Globus pallidus (tissue), 1 donor: Measurements from ENCODE around the gene CAAP1.
"Not testable (repeated sequence)": the region's sequence is repeated elsewhere in the genome, so short reads cannot be mapped to it uniquely, and the experiment has no call there.

Experiments used
- DNase-seq: peaks from one replicate; pipeline ENCODE4 v3.0.0-alpha.2; 2015; ENCODE audit warnings: low spot score

Gene CAAP1, protein sequence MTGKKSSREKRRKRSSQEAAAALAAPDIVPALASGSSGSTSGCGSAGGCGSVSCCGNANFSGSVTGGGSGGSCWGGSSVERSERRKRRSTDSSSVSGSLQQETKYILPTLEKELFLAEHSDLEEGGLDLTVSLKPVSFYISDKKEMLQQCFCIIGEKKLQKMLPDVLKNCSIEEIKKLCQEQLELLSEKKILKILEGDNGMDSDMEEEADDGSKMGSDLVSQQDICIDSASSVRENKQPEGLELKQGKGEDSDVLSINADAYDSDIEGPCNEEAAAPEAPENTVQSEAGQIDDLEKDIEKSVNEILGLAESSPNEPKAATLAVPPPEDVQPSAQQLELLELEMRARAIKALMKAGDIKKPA

DNA sequence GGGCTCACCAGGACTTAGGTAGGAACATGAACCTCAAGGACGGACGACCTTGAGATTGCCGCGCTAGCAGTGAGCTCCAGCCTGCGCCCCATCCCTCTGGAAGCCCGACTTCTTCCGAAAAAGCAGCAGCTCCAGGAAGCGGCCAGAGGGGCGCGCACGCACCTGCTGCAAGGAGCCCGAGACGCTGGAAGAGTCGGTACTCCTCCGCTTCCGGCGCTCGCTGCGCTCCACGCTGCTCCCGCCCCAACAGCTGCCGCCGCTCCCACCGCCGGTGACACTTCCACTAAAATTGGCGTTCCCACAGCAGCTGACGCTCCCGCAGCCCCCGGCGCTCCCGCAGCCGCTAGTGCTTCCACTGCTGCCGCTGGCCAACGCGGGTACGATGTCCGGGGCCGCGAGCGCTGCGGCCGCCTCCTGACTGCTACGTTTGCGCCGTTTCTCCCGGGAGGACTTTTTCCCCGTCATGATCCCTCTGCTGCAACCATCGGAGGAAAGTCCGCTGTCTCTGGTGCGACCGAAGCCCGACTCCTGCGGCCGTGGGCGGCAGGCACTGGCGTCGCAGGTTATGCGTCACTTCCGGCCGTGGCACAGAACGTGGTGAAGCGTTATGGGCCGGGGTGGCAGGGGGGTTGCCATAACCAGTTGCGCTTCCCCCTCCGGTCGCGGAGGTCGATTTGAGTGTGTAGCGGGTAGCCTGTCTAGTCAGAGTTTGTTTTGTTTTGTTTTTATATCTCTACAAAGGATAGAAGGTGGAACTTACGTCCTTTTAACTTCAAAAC lies at the start of gene CAAP1:
Gene CAAP1 (minus strand): TSS at position 552 of the 779 bp plus-strand sequence. CDS start 87 bp downstream, at position 465.
- peak; percentile 90 for DNase-seq

DNA sequence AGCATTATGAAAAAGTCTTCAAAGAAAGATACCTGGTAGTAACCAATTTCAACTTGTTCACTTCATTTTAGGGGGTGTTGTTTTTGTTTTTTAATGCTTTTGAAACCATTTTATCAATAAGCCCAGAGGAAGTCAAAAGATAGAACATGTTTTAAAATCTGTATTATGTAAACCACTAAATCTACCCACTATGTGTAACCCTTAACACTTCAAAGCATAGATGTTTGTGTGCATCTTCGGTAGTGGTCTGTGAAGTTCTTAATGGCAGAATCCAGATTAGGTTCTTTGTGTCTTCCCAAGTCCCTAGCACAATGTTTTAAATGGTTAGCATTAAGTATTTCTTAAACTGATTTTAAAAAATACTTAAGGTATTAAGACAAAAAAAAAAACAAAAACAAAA lies 48.2 kb upstream of the CAAP1 start:
- no peak for DNase-seq

DNA sequence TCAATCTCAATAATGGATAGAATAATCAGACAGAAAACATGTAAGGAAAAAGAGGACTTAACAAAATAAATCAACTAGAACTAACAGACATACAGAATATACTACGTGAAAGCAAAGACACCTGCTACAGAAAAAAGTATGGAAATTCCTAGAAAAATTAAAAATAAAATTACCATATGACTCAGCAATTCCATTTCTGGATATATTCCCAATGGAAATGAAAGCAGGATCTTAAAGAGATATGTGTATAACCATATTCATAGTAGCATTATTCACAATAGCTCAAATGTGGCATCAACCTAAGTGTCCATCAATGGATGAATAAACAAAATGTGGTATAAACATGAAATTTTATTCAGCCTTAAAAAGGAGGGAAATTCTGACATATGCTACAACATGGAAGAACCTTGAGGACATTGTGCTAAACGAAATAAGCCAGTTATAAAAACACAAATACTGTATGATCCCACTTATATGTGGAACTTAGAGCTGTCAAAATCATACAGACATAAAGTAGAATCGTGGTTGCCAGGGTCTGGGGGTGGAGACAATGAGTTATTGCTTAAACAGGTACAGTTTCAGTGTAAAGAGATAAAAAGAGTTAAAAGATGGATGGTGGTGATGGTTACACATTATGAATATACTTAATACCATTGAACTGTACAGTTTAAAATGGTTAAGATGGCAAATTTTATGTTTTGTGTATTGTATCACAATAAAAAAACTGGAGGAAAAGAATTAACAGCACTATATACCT lies 47.5 kb upstream of the CAAP1 start:
- DNase-seq, result no peak

DNA sequence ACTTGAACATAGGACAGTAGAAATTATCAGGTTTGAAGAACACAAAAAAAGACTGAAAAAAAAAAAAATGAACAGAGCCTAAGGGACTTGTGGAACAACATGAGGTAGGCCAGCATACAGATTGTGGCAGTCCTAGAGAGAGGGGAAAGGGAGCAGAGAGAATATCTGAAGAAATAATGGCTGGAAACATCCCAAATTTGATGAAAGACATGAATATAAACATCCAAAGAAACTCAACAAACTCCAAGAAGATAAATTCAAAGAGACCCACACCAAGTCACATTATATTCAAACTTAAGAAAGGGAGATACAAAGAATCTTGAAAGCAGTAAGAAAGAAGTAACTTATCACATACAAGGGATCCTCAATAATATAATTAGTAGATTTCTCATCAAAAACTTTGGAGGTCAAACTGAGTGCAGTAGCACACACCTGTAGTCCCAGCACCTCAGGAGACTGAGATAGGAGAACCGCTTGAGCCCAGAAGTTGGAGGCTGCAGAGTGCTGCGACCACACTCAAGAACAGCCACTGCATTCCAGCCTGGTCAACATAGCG lies 45.3 kb upstream of the CAAP1 start:
- DNase-seq, result no peak

DNA sequence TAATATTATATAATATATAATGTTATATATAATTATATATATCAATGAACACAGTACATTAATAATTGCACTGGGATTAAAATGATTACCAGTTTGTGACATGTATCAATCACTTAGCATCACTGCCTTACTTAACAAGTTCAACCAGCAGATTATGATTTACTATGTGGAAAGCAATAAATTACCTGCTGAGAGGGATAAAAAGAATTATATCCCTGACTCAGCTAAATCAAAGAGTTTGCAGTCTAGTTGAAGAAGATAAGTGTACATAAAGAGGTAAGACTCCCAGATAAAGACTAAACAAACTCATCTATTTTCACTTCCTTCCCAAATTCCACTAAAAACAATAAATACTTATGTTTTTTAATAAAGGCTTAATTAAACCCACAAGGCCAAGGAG lies 43.2 kb upstream of the CAAP1 start:
- DNase-seq, result no peak

DNA sequence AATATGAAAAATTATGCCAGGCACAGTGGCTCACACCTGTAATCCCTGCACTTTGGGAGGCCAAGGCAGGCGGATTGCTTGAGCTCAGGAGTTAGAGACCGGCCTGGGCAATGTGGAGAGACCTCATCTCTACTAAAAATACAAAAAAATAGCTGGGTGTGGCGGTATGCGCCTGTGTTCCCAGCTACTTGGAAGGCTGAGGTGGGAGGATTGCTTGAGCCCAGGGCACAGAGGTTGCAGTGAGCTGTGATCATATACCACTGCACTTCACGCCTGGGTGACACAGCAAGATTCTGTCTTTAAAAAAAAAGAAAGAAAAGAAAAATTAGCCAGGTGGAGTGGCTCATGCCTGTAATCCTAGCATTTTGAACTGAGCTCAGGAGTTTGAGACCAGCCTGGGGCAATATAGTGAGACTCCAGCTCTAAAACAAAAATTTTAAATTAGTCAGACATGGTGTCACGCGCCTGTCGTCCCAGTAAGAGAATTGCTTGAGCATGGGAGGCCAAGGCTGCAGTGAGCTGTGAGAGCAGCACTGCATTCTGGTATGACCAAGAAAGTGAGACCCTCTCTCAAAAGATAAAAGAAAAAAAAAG lies 36.4 kb upstream of the CAAP1 start:
- no peak for DNase-seq

DNA sequence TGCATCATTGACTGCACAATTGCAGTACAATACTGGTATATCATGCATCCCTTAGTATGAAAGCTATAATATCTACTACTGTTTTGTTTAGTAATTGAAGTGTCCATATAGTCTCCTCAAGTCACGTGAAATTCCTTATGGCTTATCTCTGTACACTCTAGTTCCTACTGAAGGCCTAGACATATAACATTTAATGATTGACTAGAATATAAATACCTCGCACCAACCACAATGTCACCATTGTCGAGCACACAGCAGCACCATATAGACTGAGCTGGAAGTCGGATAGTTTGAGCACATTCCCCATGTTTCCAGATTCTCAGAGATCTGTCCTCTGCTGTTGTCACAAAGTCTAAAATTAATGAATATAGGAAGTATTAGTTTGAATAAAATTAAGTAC lies 33.0 kb upstream of the CAAP1 start:
- DNase-seq, result no peak

DNA sequence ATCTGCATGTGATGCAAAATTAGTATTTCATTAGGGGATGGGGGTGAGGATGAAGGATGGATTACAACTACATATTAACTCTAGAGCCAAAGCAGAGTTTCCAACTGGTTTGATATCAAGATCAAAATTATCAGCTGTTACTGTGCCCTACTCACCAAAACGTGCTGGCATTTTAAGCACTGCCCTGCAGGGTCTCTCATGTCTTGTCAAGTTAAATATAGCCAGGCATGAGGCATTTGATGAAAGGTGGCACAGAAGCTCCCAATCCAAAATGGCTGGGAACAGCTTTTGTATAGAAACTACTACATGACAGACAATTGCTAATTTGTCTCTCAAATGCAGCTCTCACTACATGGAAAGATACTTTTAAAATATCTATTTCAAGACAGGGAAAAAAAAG lies 27.1 kb upstream of the CAAP1 start:
- DNase-seq, result no peak

DNA sequence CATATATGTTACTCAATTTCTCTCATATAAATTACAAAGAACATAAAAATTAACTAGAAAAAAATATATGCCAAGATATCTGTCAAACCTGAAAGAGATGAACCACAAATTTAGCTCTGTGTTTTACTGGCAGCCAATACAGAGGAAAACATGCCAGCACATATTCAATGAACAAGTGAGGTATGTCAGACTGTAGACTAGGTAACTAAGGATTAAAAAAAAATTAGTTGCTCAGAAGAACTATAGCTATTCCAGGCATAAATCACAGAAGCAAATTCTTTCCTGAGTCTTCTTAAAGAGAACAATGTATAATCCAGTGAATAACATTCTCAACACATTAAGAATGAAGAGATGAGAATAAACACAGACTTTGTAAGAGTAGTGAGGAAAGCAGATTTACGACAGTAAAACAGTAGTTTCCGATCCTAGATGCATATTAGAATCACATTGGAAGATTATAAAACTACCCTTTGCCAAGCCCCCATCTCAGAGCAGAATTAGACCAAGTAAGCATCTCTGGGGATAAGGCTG lies 20.6 kb upstream of the CAAP1 start:
- no peak for DNase-seq

DNA sequence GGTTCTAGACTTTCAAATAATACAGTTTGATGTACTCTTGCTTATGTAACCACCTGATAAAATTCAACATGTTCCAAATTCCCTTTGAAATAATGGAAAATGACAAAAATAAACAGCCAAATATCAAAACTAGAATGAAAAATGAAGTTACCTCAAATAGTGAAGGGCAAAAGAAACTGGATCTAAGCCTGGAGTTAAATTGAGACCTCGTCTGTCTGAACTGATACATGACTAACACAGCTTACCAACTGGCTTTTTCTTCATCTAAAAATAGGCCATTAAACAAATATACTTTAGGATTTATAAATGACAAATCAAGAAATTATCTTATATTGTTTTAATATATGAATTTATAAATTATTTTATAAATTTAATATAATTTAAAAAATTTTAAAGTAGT lies 12.1 kb upstream of the CAAP1 start:
- no peak for DNase-seq

DNA sequence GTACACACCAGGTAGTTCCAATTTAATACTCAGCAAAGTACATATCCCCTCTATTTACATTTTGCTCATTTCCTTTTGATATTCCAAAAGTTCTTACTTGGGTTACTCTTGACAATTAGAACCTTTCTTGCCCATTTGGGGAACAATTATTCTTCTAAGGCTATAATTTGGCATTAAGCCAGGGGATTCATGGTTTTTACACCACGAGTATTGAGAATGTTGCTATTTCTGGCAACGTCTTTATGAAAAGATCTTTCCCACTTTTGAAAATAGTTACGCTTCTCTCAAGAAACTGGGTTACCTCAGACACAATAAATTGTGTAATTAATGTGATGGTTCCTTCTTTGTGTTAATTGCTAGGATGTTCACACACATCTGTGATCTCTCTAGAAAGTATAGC lies 11.5 kb upstream of the CAAP1 start:
- no peak for DNase-seq

DNA sequence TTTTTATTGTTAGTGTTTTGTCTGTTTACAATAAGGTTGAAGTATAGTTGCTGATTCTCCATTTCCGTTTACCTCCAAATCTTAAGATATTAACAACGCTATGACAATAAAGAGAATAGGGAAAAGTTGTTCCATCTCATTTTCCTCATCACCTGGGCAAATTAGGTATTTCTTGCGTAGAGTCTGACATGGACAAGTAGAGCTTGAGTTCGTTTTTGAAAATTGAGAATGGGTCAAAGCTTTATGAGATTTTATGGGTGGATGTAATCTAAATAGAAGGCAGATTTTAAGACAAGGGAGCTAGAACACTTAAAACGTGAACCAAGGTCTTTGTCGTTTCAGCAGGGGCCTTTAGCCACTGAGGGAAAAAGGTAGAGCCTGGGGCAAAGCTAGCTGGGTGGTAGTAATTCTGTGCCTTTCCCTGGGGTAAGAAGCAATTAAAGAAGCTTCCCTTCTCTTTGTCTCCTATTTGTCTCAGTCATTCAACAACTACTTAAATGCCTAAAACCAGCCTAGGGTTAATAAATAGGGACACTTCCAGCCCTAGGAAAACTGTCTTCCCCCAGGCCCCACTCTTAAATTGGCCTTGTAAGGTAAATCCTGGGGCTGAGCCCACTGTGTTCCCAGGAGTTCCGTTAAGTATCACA lies 551 bp upstream of the CAAP1 start:
- DNase-seq, result no peak

DNA sequence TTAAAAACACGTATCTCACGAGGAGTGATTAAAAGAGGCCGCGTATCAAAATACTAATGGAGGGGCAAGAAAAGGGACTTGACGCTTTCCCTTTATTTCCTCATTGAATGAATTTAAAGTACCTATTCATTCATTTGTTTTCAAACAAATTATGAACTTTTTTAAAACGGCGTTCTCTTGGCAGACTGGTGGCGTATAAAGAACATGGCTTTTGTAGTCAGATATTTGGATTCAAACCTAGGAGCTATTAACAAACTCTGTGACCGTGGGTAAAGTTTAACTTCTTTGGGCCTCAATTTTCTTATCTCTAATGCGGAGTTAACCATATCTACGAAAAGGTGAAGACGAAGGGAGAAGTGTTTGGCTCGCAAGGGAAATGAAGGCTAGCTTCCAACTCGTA lies 876 bp downstream of the CAAP1 start:
- DNase-seq, result peak; percentile 6

DNA sequence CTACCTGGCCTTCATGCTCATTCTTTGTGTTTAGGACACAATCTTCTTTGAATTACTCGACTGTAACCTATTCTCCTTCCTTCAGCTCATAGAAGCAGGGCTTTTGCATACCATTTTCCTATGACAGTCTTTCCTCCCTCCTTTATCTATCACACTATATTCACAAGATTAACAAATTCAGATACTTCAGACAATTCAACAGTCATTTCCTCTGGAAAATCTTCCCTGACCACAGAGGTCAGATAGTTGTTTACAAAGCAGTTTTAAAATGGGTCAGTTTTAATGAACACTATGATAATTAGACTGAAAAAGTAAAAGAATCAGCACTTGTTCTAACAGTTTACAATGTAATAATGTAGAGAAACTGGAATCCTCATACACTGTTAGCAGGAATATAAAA lies 4.3 kb downstream of the CAAP1 start:
- no peak for DNase-seq

DNA sequence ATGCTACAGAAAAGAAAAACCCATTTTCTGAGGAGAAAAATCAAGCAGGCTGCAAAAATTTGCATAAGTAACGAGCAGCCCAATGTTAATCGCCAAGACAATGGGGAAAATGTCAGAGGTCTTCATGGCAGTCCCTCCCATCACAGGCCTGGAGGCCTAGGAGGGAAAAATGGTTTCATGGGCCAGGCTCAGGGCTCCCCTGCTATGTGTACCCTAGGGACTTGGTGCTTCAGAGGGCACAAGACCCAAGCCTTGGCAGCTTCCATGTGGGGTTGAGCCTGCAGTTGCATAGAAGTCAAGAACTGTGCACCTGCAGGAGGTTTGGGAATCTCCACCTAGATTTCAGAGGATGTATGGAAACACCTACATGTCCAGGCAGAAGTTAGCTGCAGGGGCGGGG lies 10.4 kb downstream of the CAAP1 start:
- DNase-seq, result no peak

DNA sequence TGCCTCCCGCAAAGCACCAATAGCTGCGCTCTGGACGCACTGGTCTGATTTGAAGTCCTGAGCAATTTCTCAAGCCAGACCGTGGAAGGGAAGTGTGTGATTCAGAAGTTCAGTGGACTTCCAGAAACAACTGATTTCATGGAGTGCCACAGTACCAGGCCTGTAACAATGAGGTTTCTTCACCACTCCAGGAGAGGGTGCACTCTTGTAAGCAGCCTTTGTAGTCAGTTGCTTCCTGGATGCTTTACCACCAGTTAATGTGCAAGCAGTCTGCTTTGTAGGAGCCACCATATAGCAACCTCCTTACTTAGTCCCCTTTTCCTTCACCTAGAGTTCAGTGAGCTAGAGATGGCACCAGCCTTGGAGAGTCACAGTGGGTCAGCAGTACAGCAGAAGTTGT lies 12.3 kb downstream of the CAAP1 start:
- no peak for DNase-seq

DNA sequence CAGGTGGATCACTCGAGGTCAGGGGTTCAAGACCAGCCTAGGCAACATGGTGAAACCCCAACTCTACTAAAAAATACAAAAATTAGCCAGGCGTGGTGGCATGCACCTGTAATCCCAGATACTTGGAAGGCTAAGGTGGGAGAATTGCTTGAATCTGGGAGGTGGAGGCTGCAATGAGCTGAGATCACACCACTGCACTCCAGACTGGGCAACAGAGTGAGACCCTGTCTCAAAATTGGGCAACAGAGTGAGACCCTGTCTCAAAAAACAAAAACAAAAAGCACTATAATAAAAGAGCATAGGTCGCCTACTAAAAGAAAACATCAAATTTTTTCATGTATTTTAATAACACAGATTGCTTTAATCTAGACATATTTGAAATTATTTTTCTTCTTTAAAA lies 17.4 kb downstream of the CAAP1 start:
- DNase-seq, result not testable (repeated sequence)

DNA sequence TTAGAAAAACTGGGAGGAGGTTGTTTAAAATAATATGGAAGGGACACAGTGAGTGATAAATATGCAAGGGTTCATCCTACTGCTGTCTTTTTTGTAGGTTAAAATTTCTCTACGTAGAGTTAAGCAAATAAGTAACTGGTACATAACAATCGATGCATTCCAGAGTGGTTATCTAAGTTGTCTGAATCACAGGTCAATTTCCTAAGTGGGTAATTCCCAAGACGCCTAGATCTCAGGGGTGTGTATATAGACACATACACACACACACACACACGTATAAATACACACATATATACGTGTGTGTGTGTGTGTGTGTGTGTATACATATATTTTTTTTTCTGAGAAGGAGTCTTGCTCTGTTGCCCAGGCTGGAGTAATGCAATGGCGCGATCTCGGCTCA lies 22.3 kb downstream of the CAAP1 start:
- no peak for DNase-seq

DNA sequence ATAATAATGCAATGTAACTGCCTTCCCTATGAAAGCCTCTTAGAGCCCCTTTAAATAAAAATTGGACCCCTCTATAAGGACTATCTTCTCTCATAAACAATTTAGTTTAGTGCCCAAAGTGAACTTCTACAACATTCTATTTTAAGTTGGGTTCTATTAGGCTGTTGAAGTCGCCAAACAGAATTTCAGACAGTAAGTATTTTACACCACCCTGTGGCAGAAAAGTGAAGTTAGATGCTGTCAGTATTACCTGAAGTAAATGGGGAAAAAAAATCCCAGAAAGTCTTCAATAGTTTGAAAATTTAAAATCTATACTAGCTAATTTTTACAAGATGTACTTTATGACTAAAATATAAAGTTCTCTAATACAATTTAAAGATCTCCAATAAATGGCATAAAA lies 29.5 kb downstream of the CAAP1 start:
- DNase-seq, result no peak

DNA sequence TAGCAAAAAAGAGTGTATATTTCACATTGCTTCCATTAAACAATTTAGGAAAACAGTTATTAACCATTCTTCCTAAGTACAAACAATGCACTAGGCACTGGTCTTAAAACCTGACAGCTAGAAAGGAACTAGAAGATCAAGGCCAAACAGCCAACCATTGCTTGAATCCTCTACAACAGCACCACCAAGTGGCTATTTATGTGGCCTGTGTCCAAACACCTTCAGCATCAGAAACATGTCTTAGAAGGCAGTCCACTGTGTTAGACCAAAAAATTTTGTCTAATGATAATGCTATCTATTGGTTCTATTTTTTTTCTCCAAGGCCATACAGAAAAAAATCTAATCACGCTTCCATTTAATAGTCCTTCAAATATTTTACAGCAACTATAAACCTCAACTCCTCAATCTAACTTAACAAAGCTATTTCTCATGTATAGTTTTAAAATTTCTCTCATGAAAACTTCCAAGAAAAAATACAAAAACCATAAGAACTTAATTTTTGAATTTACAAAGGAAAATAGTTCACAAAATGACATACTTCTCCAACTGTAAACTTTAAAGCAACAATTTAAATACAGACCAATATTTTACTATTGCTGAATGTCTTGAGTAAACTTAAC lies 36.1 kb downstream of the CAAP1 start:
- peak; percentile 11 for DNase-seq

DNA sequence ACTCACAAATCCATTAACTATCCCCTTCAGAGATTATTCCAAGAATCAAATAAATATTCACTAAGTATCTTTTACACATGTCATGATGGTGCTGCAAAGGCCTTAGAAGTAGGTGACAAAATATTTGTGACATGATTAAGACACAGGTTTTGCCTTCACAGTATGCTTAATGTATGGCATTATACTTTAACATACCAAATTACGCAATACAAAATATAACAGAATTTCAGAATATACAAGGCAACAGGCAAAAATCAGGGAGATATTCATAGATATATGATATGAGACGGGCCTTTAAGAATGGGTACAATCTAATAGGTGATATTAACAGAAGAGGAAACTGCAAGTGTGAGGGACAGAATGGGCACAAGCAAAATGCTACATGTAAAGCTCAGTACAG lies 41.6 kb downstream of the CAAP1 start:
- DNase-seq, result no peak
